Activated CD4-positive, alpha-beta T cell treated with anti-CD3 and anti-CD28 coated beads, Interleukin-2, amount 10 ng/mL, durations not matched to agents 7 days and 5 days (primary cell): ENCODE data around the gene MBNL1. TPM values are rescaled to one million over a fixed set of nuclear protein-coding genes. Genes with fewer than 3 reads are reported as not detected.
A peak's percentile ranks its signal among the peaks of the same experiment; 100 is the strongest.

Experiments used
- CTCF ChIA-PET: fragments of 350-600 bp; sonication (Branson Sonifier 250); formaldehyde crosslinking; loops from one replicate; lab custom pipeline; 2021; ENCODE audit warnings: antibody characterized with exemption; lab: Charles Lee
- POLR2A ChIA-PET: fragments of 350-600 bp; sonication (Branson Sonifier 250); formaldehyde crosslinking; loops from one replicate; lab custom pipeline; 2021; ENCODE audit warnings: antibody characterized with exemption; lab: Charles Lee
- DNase-seq: peaks from one replicate; pipeline ENCODE4 v3.0.0-alpha.2; 2020
- H3K27ac Mint-ChIP-seq: one replicate; pipeline ENCODE4 v1.8.0; 2021; ENCODE audit warnings: mild to moderate bottlenecking, moderate library complexity, mixed read lengths
- H3K27me3 Mint-ChIP-seq: one replicate; pipeline ENCODE4 v1.8.0; 2021; ENCODE audit warnings: mixed read lengths
- H3K36me3 Mint-ChIP-seq: one replicate; pipeline ENCODE4 v1.8.0; 2021; ENCODE audit warnings: low read depth, mixed read lengths
- H3K4me1 Mint-ChIP-seq: one replicate; pipeline ENCODE4 v1.8.0; 2021; ENCODE audit warnings: mixed read lengths
- H3K4me3 Mint-ChIP-seq: one replicate; pipeline ENCODE4 v1.8.0; 2021; ENCODE audit warnings: mild to moderate bottlenecking, moderate library complexity, mixed read lengths
- H3K9me3 Mint-ChIP-seq: one replicate; pipeline ENCODE4 v1.8.0; 2021; ENCODE audit warnings: mixed read lengths
- total RNA-seq, 2 experiments: library from RNA; stranded (reverse); gene quantifications; one replicate each; pipeline ENCODE4 v1.2.3, GENCODE V29; 2021

The MBNL1 gene
- total RNA-seq, 2 experiments from 2014 or later: 437 to 559 TPM

GRCh38 chr3:152445212-152445611, 176.5 kb downstream of the MBNL1 start:
- H3K36me3 Mint-ChIP-seq: peaks cover 46% of the 10 kb centered on the region
- ChIA-PET POLR2A (no interaction called here), CTCF (interaction anchor here (1.6 kb wide), 1 partner anchor 25 kb away, joined by 4 read pairs; no protein-coding TSS in a partner anchor)
- peaks cover 44% of the 10 kb centered on the region for H3K4me1 Mint-ChIP-seq
- H3K27ac Mint-ChIP-seq: no peak overlapping the region
- no peak for DNase-seq
- no peaks in the 10 kb centered on the region for H3K9me3 Mint-ChIP-seq
- H3K4me3 Mint-ChIP-seq: no peak overlapping the region
- H3K27me3 Mint-ChIP-seq: no peaks in the 10 kb centered on the region

- Mint-ChIP-seq H3K9me3 (no peaks in the 10 kb centered on the region), H3K27me3 (no peaks in the 10 kb centered on the region), H3K27ac (no peak overlapping the region), H3K4me3 (no peak overlapping the region), H3K36me3 (peaks cover 55% of the 10 kb centered on the region), H3K4me1 (peaks cover 43% of the 10 kb centered on the region)
- ChIA-PET CTCF (no interaction called here), POLR2A (no interaction called here)
- no peak for DNase-seq
Observed at GRCh38 chr3:152446495-152446894, 177.8 kb downstream of the MBNL1 start.

GRCh38 chr3:152447511-152447910, 178.8 kb downstream of the MBNL1 start:
- Mint-ChIP-seq H3K27ac (peak overlapping the region; percentile 27), H3K4me3 (no peak overlapping the region), H3K4me1 (peaks cover 43% of the 10 kb centered on the region), H3K36me3 (peaks cover 60% of the 10 kb centered on the region), H3K27me3 (no peaks in the 10 kb centered on the region), H3K9me3 (no peaks in the 10 kb centered on the region)
- ChIA-PET CTCF (no interaction called here), POLR2A (no interaction called here)
- no peak for DNase-seq

- POLR2A ChIA-PET: no interaction called here
- Mint-ChIP-seq H3K9me3 (no peaks in the 10 kb centered on the region), H3K27me3 (no peaks in the 10 kb centered on the region), H3K4me3 (no peak overlapping the region), H3K27ac (no peak overlapping the region), H3K36me3 (peaks cover 63% of the 10 kb centered on the region), H3K4me1 (peaks cover 40% of the 10 kb centered on the region)
- no peak for DNase-seq
- CTCF ChIA-PET: no interaction called here
Observed at GRCh38 chr3:152448091-152448490, 179.4 kb downstream of the MBNL1 start.

GRCh38 chr3:152452318-152452717, 183.6 kb downstream of the MBNL1 start:
- Mint-ChIP-seq H3K9me3 (no peaks in the 10 kb centered on the region), H3K4me3 (no peak overlapping the region), H3K27me3 (no peaks in the 10 kb centered on the region), H3K4me1 (peaks cover 25% of the 10 kb centered on the region), H3K27ac (no peak overlapping the region), H3K36me3 (peaks cover 65% of the 10 kb centered on the region)
- ChIA-PET CTCF (interaction anchor here (1.0 kb wide), 1 partner anchor 1635 kb away, joined by 3 read pairs; no protein-coding TSS in a partner anchor), POLR2A (no interaction called here)
- no peak for DNase-seq

- peaks cover 70% of the 10 kb centered on the region for H3K36me3 Mint-ChIP-seq
- H3K4me1 Mint-ChIP-seq: peaks cover 36% of the 10 kb centered on the region
Observed at GRCh38 chr3:152454076-152454875, 185.5 kb downstream of the MBNL1 start.

GRCh38 chr3:152455989-152456388, 187.3 kb downstream of the MBNL1 start:
- POLR2A ChIA-PET: no interaction called here
- H3K4me1 Mint-ChIP-seq: peaks cover 36% of the 10 kb centered on the region

More at GRCh38 chr3:152454076-152454875, 185.5 kb downstream of the MBNL1 start:
- H3K4me3 Mint-ChIP-seq: no peak overlapping the region
- CTCF ChIA-PET: no interaction called here
- no peak for DNase-seq
- H3K9me3 Mint-ChIP-seq: no peaks in the 10 kb centered on the region
- POLR2A ChIA-PET: no interaction called here
- no peaks in the 10 kb centered on the region for H3K27me3 Mint-ChIP-seq
- no peak overlapping the region for H3K27ac Mint-ChIP-seq

GRCh38 chr3:152457500-152458375, 189.0 kb downstream of the MBNL1 start:
- POLR2A ChIA-PET: no interaction called here
- Mint-ChIP-seq H3K36me3 (peaks cover 59% of the 10 kb centered on the region), H3K27me3 (no peaks in the 10 kb centered on the region), H3K4me3 (no peak overlapping the region), H3K27ac (peak overlapping the region; percentile 37), H3K4me1 (peaks cover 30% of the 10 kb centered on the region), H3K9me3 (no peaks in the 10 kb centered on the region)
- CTCF ChIA-PET: interaction anchor here (2.7 kb wide), 1 partner anchor 15 kb away, joined by 10 read pairs; no protein-coding TSS in a partner anchor
- no peak for DNase-seq

More at GRCh38 chr3:152455989-152456388, 187.3 kb downstream of the MBNL1 start:
- Mint-ChIP-seq H3K9me3 (no peaks in the 10 kb centered on the region), H3K36me3 (peaks cover 68% of the 10 kb centered on the region), H3K27me3 (no peaks in the 10 kb centered on the region), H3K4me3 (no peak overlapping the region), H3K27ac (no peak overlapping the region)
- CTCF ChIA-PET: interaction anchor here (1.0 kb wide), 1 partner anchor 12 kb away, joined by 3 read pairs; no protein-coding TSS in a partner anchor
- no peak for DNase-seq

- no peaks in the 10 kb centered on the region for H3K27me3 Mint-ChIP-seq
- DNase-seq: no peak
- CTCF ChIA-PET: interaction anchor here (1.0 to 2.7 kb wide), 2 partner anchors 14 to 42 kb away, joined by 4 to 10 read pairs; no protein-coding TSS in a partner anchor
- peaks cover 61% of the 10 kb centered on the region for H3K36me3 Mint-ChIP-seq
- H3K9me3 Mint-ChIP-seq: no peaks in the 10 kb centered on the region
- H3K4me3 Mint-ChIP-seq: no peak overlapping the region
- peaks cover 30% of the 10 kb centered on the region for H3K4me1 Mint-ChIP-seq
- POLR2A ChIA-PET: no interaction called here
- H3K27ac Mint-ChIP-seq: peak overlapping the region; percentile 44
Observed at GRCh38 chr3:152458376-152459117, 189.8 kb downstream of the MBNL1 start.

GRCh38 chr3:152459118-152459515, 190.4 kb downstream of the MBNL1 start:
- Mint-ChIP-seq H3K9me3 (no peaks in the 10 kb centered on the region), H3K27ac (no peak overlapping the region), H3K36me3 (peaks cover 60% of the 10 kb centered on the region), H3K4me1 (peaks cover 30% of the 10 kb centered on the region), H3K4me3 (no peak overlapping the region), H3K27me3 (no peaks in the 10 kb centered on the region)
- CTCF ChIA-PET: interaction anchor here (0.6 to 2.7 kb wide), 3 partner anchors 13 to 926 kb away, joined by 4 to 10 read pairs (median 6); no protein-coding TSS in a partner anchor
- no peak for DNase-seq
- POLR2A ChIA-PET: no interaction called here

GRCh38 chr3:152459572-152459971, 190.8 kb downstream of the MBNL1 start:
- peaks cover 29% of the 10 kb centered on the region for H3K4me1 Mint-ChIP-seq
- no peak overlapping the region for H3K4me3 Mint-ChIP-seq
- H3K36me3 Mint-ChIP-seq: peaks cover 57% of the 10 kb centered on the region
- no peak overlapping the region for H3K27ac Mint-ChIP-seq
- H3K9me3 Mint-ChIP-seq: no peaks in the 10 kb centered on the region
- POLR2A ChIA-PET: no interaction called here
- H3K27me3 Mint-ChIP-seq: no peaks in the 10 kb centered on the region
- no peak for DNase-seq
- CTCF ChIA-PET: interaction anchor here (0.6 to 1.0 kb wide), 2 partner anchors 43 to 926 kb away, joined by 4 to 6 read pairs; no protein-coding TSS in a partner anchor

- POLR2A ChIA-PET: no interaction called here
Observed at GRCh38 chr3:152460936-152461335, 192.2 kb downstream of the MBNL1 start.

More at GRCh38 chr3:152460936-152461335, 192.2 kb downstream of the MBNL1 start:
- no peak overlapping the region for H3K27ac Mint-ChIP-seq
- H3K4me3 Mint-ChIP-seq: no peak overlapping the region
- DNase-seq: no peak
- CTCF ChIA-PET: no interaction called here
- H3K27me3 Mint-ChIP-seq: no peaks in the 10 kb centered on the region
- no peaks in the 10 kb centered on the region for H3K9me3 Mint-ChIP-seq
- peaks cover 24% of the 10 kb centered on the region for H3K4me1 Mint-ChIP-seq
- peaks cover 57% of the 10 kb centered on the region for H3K36me3 Mint-ChIP-seq
